GM23338 (cell line): Measurements from ENCODE around the gene ZNF532. TPM values are rescaled to one million over a fixed set of nuclear protein-coding genes. Genes with fewer than 3 reads are reported as not detected.

ENCODE experiments used
- ATAC-seq: fragments of 200-7000 bp; cut with Tn5 transposase; 3 replicates; pipeline ENCODE4 v1.9.1; 2020
- DNase-seq: peaks from one replicate; pipeline ENCODE4 v3.0.0-alpha.2; 2015; ENCODE audit warnings: low spot score
- H2AFZ ChIP-seq: fragments of 200-600 bp; sonication (generic); 2 replicates; pipeline ENCODE4 v1.8.0; 2016; ENCODE audit warnings: antibody characterized with exemption, mild to moderate bottlenecking, moderate library complexity
- H3F3A ChIP-seq: fragments of 200-600 bp; sonication (generic); replicated peaks from 2 replicates; pipeline ENCODE4 v1.8.0; 2017; ENCODE audit warnings: antibody characterized with exemption, mixed run types, low read depth
- H3K27ac ChIP-seq: fragments of 200-600 bp; sonication (generic); 2 replicates; pipeline ENCODE4 v1.6.1; 2016; ENCODE audit warnings: low read depth
- H3K27me3 ChIP-seq: fragments of 200-600 bp; sonication (generic); 2 replicates; pipeline ENCODE4 v1.8.0; 2016; ENCODE audit warnings: mild to moderate bottlenecking, mixed run types, moderate library complexity; ENCODE audit not compliant: insufficient read depth
- H3K36me3 ChIP-seq: fragments of 200-600 bp; sonication (generic); 2 replicates; pipeline ENCODE4 v1.8.0; 2016; ENCODE audit warnings: mild to moderate bottlenecking; ENCODE audit not compliant: insufficient read depth
- H3K4me1 ChIP-seq: fragments of 200-600 bp; sonication (generic); 2 replicates; pipeline ENCODE4 v1.8.0; 2016; ENCODE audit warnings: mild to moderate bottlenecking, moderate library complexity; ENCODE audit not compliant: insufficient read depth
- H3K4me2 ChIP-seq: fragments of 200-600 bp; sonication (generic); 2 replicates; pipeline ENCODE4 v1.7.1; 2017; ENCODE audit warnings: mixed run types
- H3K4me3 ChIP-seq: fragments of 200-600 bp; sonication (generic); 2 replicates; pipeline ENCODE4 v1.6.1; 2016; ENCODE audit warnings: mixed run types
- H3K79me2 ChIP-seq: fragments of 200-600 bp; sonication (generic); replicated peaks from 2 replicates; pipeline ENCODE4 v1.8.0; 2017; ENCODE audit warnings: mild to moderate bottlenecking; ENCODE audit not compliant: insufficient read depth
- H3K9me2 ChIP-seq: fragments of 200-600 bp; sonication (generic); 2 replicates; pipeline ENCODE4 v1.8.0; 2017; ENCODE audit not compliant: insufficient read depth
- H4K20me1 ChIP-seq: fragments of 200-600 bp; sonication (generic); replicated peaks from 2 replicates; pipeline ENCODE4 v1.8.0; 2017; ENCODE audit warnings: mild to moderate bottlenecking; ENCODE audit not compliant: insufficient read depth
- H3K27ac Mint-ChIP-seq: 2 replicates; pipeline ENCODE4 v1.8.0; 2020; ENCODE audit warnings: inconsistent platforms, mild to moderate bottlenecking, moderate library complexity, mixed read lengths
- H3K27me3 Mint-ChIP-seq: 3 replicates; pipeline ENCODE4 v1.8.0; 2022; ENCODE audit warnings: low read depth, mild to moderate bottlenecking, moderate library complexity, mixed read lengths, inconsistent platforms; ENCODE audit not compliant: insufficient read depth, poor library complexity
- H3K36me3 Mint-ChIP-seq: 3 replicates; pipeline ENCODE4 v1.8.0; 2021; ENCODE audit warnings: low read depth, mild to moderate bottlenecking, inconsistent platforms, moderate library complexity, mixed read lengths
- H3K4me1 Mint-ChIP-seq: 3 replicates; pipeline ENCODE4 v1.8.0; 2020; ENCODE audit warnings: mild to moderate bottlenecking, inconsistent platforms, mixed read lengths
- H3K4me3 Mint-ChIP-seq: 3 replicates; pipeline ENCODE4 v1.8.0; 2021; ENCODE audit warnings: moderate library complexity, mild to moderate bottlenecking, inconsistent platforms, mixed read lengths
- H3K9me3 Mint-ChIP-seq: 3 replicates; pipeline ENCODE4 v1.8.0; 2020; ENCODE audit warnings: moderate library complexity, mild to moderate bottlenecking, inconsistent platforms, mixed read lengths
- CREB1 ChIP-seq: fragments of 250-450 bp; sonication (Bioruptor Pico); IDR thresholded peaks from 2 replicates; pipeline ENCODE4 v1.5.0; 2020; ENCODE audit warnings: low read depth, mild to moderate bottlenecking, moderate library complexity
- EZH2 ChIP-seq: fragments of 200-600 bp; sonication (generic); IDR thresholded peaks from one replicate; pipeline ENCODE4 v1.8.0; 2017; ENCODE audit warnings: antibody characterized with exemption, mild to moderate bottlenecking, low read depth; ENCODE audit not compliant: unreplicated experiment
- EZH2phosphoT487 ChIP-seq: fragments of 200-600 bp; sonication (generic); IDR thresholded peaks from one replicate; pipeline ENCODE4 v1.8.1; 2018; ENCODE audit warnings: antibody characterized with exemption; ENCODE audit not compliant: unreplicated experiment
- JUNB ChIP-seq: IDR thresholded peaks from one replicate; pipeline ENCODE4 v1.6.1; 2016; ENCODE audit warnings: antibody characterized with exemption; ENCODE audit not compliant: unreplicated experiment
- NANOG ChIP-seq: IDR thresholded peaks from 2 replicates; pipeline ENCODE4 v1.6.1; 2016; ENCODE audit warnings: antibody characterized with exemption, borderline replicate concordance
- POLR2AphosphoS5 ChIP-seq: IDR thresholded peaks from 2 replicates; pipeline ENCODE4 v1.6.1; 2016; ENCODE audit warnings: antibody characterized with exemption, low read depth
- STAT1 ChIP-seq: IDR thresholded peaks from one replicate; pipeline ENCODE4 v1.6.1; 2016; ENCODE audit warnings: antibody characterized with exemption; ENCODE audit not compliant: unreplicated experiment
- ZNF114 ChIP-seq: fragments of 250-450 bp; sonication (Bioruptor Pico); IDR thresholded peaks from 2 replicates; pipeline ENCODE4 v1.5.0; 2020; ENCODE audit warnings: mild to moderate bottlenecking, moderate library complexity
- ZNF331 ChIP-seq: fragments of 250-450 bp; sonication (Bioruptor Pico); IDR thresholded peaks from 2 replicates; pipeline ENCODE4 v1.5.0; 2020; ENCODE audit warnings: low read depth, mild to moderate bottlenecking, moderate library complexity
- polyA plus RNA-seq: library from polyadenylated mRNA; unstranded; fragments of >200 nt; fragmentation: Nextera tagmentation; extraction: Ambion mirVana; gene quantifications from 2 replicates; pipeline ENCODE4 v1.2.1, GENCODE V29; 2016
- total RNA-seq: library from RNA; depleted of rRNA; stranded (reverse); fragments of >200 nt; shearing (Covaris generic); gene quantifications from 2 replicates; pipeline ENCODE4 v1.2.3, GENCODE V29; 2014
- TF ChIP-seq, protein P1 (sequence below): IDR thresholded peaks from 2 replicates; pipeline ENCODE4 v1.6.1; 2016; ENCODE audit warnings: antibody characterized with exemption
- TF ChIP-seq, protein P2 (sequence below): IDR thresholded peaks from one replicate; pipeline ENCODE4 v1.6.1; 2018; ENCODE audit warnings: antibody characterized with exemption; ENCODE audit not compliant: unreplicated experiment
- TF ChIP-seq, protein P3 (sequence below): fragments of 250-450 bp; sonication (Bioruptor Pico); IDR thresholded peaks from 2 replicates; pipeline ENCODE4 v1.5.0; 2020; ENCODE audit warnings: mild to moderate bottlenecking, moderate library complexity

ZNF532 gene
- total and polyA plus RNA-seq, 2 experiments from 2014 or later = 51.5 to 225 TPM

DNA sequence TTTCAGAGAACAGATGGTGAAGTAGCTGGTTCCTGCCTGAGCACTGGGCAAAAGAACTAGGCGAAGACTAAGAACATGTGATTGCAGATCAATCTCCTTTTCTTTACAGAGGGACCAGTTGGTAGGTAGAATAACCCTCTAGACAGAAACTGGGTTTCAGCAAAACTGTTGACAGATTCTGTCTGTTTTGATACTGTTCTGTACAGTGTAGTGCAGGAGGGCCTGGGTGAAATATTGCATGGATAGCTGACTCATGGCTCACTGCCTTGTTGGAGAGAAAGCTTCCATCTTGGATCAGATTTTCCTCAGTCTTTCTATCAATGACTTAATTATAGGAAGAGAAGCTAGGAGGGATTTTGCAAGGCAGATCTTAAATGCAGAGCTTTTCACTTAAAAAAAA lies 95.8 kb downstream of the ZNF532 start (continued):
- no peak for TF ChIP-seq POLR2AphosphoS5
- no peak for TF ChIP-seq EZH2
- TF ChIP-seq, protein P1, sequence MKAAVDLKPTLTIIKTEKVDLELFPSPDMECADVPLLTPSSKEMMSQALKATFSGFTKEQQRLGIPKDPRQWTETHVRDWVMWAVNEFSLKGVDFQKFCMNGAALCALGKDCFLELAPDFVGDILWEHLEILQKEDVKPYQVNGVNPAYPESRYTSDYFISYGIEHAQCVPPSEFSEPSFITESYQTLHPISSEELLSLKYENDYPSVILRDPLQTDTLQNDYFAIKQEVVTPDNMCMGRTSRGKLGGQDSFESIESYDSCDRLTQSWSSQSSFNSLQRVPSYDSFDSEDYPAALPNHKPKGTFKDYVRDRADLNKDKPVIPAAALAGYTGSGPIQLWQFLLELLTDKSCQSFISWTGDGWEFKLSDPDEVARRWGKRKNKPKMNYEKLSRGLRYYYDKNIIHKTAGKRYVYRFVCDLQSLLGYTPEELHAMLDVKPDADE = no peak

DNA sequence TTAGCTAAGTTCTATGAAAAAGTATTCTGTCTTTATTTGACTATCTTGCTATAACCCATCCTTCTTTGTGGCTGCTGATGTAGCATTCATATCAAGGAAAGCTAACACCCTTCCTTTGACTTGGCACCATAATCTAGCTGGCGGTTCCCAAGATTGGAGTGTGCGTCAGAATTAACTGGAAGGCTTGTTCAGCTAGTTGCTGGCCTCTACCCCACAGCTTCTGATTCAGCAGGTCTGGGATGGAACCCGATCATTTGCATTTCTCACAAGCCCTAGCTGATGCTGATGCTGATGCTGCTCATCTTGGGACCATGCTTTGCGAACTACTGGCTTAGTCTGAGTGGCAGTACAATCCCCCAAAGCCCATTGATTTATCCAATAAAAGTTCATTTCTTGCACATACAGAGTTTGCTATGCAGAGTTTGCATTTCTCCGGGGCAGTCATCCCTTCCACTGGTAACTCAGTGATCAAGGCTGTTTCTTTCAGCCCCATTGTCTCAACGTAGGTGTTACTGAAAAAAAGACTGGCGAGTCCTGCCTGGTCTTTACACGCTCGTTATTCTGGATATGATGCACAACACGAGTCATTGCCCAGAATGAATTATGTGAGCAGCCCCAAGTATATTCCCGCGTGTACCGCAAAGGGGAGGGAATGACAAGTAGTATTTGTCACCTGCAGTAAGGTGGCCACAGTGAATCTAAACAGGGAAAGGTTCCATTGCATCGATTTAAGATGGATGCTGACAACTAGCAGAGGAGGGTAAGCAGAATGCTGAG lies 96.5 kb downstream of the ZNF532 start:
- Mint-ChIP-seq H3K4me1 (peaks cover 4% of the 10 kb centered on the region; the same call in 2 of the 3 replicates), H3K27me3 (peaks cover 26% of the 10 kb centered on the region), H3K9me3 (no peaks in the 10 kb centered on the region), H3K36me3 (peaks cover 85% of the 10 kb centered on the region), H3K4me3 (no peak overlapping the region), H3K27ac (0 out of 2 replicates have a peak overlapping the region, but pooled peaks have one; percentile 26)
- Histone ChIP-seq H4K20me1 (peaks cover 24% of the 10 kb centered on the region), H3F3A (peaks cover 29% of the 10 kb centered on the region; the same call in 1 of the 2 replicates), H3K9me2 (no peaks in the 10 kb centered on the region), H3K4me2 (no peak overlapping the region), H3K4me3 (no peak overlapping the region), H3K27me3 (no peaks in the 10 kb centered on the region), H3K79me2 (peaks cover 92% of the 10 kb centered on the region), H3K36me3 (peaks cover 53% of the 10 kb centered on the region), H3K4me1 (no peaks in the 10 kb centered on the region; the same call in 1 of the 2 replicates), H2AFZ (no peak overlapping the region), H3K27ac (peak overlapping the region; percentile 65)
- DNase-seq (no peak), ATAC-seq (no peak)
- TF ChIP-seq CREB1 (no peak), ZNF331 (CRISPR knock-in tag) (no peak), EZH2 (no peak), EZH2phosphoT487 (no peak), JUNB (no peak), NANOG (no peak), POLR2AphosphoS5 (no peak), ZNF114 (no peak), STAT1 (no peak)
- TF ChIP-seq, protein P2, sequence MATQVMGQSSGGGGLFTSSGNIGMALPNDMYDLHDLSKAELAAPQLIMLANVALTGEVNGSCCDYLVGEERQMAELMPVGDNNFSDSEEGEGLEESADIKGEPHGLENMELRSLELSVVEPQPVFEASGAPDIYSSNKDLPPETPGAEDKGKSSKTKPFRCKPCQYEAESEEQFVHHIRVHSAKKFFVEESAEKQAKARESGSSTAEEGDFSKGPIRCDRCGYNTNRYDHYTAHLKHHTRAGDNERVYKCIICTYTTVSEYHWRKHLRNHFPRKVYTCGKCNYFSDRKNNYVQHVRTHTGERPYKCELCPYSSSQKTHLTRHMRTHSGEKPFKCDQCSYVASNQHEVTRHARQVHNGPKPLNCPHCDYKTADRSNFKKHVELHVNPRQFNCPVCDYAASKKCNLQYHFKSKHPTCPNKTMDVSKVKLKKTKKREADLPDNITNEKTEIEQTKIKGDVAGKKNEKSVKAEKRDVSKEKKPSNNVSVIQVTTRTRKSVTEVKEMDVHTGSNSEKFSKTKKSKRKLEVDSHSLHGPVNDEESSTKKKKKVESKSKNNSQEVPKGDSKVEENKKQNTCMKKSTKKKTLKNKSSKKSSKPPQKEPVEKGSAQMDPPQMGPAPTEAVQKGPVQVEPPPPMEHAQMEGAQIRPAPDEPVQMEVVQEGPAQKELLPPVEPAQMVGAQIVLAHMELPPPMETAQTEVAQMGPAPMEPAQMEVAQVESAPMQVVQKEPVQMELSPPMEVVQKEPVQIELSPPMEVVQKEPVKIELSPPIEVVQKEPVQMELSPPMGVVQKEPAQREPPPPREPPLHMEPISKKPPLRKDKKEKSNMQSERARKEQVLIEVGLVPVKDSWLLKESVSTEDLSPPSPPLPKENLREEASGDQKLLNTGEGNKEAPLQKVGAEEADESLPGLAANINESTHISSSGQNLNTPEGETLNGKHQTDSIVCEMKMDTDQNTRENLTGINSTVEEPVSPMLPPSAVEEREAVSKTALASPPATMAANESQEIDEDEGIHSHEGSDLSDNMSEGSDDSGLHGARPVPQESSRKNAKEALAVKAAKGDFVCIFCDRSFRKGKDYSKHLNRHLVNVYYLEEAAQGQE = no peak
- TF ChIP-seq, protein P1 = no peak
- TF ChIP-seq, protein P3, sequence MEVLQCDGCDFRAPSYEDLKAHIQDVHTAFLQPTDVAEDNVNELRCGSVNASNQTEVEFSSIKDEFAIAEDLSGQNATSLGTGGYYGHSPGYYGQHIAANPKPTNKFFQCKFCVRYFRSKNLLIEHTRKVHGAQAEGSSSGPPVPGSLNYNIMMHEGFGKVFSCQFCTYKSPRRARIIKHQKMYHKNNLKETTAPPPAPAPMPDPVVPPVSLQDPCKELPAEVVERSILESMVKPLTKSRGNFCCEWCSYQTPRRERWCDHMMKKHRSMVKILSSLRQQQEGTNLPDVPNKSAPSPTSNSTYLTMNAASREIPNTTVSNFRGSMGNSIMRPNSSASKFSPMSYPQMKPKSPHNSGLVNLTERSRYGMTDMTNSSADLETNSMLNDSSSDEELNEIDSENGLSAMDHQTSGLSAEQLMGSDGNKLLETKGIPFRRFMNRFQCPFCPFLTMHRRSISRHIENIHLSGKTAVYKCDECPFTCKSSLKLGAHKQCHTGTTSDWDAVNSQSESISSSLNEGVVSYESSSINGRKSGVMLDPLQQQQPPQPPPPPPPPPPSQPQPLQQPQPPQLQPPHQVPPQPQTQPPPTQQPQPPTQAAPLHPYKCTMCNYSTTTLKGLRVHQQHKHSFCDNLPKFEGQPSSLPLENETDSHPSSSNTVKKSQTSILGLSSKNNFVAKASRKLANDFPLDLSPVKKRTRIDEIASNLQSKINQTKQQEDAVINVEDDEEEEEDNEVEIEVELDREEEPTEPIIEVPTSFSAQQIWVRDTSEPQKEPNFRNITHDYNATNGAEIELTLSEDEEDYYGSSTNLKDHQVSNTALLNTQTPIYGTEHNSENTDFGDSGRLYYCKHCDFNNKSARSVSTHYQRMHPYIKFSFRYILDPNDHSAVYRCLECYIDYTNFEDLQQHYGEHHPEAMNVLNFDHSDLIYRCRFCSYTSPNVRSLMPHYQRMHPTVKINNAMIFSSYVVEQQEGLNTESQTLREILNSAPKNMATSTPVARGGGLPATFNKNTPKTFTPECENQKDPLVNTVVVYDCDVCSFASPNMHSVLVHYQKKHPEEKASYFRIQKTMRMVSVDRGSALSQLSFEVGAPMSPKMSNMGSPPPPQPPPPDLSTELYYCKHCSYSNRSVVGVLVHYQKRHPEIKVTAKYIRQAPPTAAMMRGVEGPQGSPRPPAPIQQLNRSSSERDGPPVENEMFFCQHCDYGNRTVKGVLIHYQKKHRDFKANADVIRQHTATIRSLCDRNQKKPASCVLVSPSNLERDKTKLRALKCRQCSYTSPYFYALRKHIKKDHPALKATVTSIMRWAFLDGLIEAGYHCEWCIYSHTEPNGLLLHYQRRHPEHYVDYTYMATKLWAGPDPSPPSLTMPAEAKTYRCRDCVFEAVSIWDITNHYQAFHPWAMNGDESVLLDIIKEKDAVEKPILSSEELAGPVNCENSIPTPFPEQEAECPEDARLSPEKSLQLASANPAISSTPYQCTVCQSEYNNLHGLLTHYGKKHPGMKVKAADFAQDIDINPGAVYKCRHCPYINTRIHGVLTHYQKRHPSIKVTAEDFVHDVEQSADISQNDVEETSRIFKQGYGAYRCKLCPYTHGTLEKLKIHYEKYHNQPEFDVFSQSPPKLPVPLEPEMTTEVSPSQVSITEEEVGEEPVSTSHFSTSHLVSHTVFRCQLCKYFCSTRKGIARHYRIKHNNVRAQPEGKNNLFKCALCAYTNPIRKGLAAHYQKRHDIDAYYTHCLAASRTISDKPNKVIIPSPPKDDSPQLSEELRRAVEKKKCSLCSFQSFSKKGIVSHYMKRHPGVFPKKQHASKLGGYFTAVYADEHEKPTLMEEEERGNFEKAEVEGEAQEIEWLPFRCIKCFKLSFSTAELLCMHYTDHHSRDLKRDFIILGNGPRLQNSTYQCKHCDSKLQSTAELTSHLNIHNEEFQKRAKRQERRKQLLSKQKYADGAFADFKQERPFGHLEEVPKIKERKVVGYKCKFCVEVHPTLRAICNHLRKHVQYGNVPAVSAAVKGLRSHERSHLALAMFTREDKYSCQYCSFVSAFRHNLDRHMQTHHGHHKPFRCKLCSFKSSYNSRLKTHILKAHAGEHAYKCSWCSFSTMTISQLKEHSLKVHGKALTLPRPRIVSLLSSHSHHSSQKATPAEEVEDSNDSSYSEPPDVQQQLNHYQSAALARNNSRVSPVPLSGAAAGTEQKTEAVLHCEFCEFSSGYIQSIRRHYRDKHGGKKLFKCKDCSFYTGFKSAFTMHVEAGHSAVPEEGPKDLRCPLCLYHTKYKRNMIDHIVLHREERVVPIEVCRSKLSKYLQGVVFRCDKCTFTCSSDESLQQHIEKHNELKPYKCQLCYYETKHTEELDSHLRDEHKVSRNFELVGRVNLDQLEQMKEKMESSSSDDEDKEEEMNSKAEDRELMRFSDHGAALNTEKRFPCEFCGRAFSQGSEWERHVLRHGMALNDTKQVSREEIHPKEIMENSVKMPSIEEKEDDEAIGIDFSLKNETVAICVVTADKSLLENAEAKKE (CRISPR knock-in tag) = no peak
